HTR-8/SVneo (cell line): ENCODE measurements around the gene FRRS1L.

ENCODE experiments used
- DNase-seq: peaks from one replicate; pipeline ENCODE4 v3.0.0; 2011; ENCODE audit warnings: low spot score, mixed read lengths; ENCODE audit not compliant: insufficient read length
- FAIRE-seq: peaks from 2 replicates; lab custom pipeline; 2011; peaks lifted over from hg19 to GRCh38; lab: Jason Lieb, UNC

FRRS1L gene

GRCh38 chr9:109083141-109083540, 83.9 kb downstream of the FRRS1L start:
- FAIRE-seq: no peak
- DNase-seq: no peak

GRCh38 chr9:109082091-109082620, 84.9 kb downstream of the FRRS1L start:
- DNase-seq (no peak), FAIRE-seq (no peak)
